Measurements from ENCODE around the gene LEMD1. TPM values are rescaled to one million over a fixed set of nuclear protein-coding genes. Genes with fewer than 3 reads are reported as not detected.

LEMD1 gene
- polyA plus RNA-seq (2012; ENCODE audit: insufficient read length, low read depth): not detected

GRCh38 chr1:205421798-205422197 is at the start of gene LEMD1:
Gene LEMD1, minus strand, starts transcription at chr1:205422056. Its CDS starts 1,520 bp downstream, at chr1:205420536.
- TF ChIP-seq SIN3A (IDR thresholded peaks at IDR 0.05; ENCODE audit: borderline replicate concordance, insufficient read depth, low read length): no peak
- no peak for TF ChIP-seq FOXP2 (optimal IDR thresholded peaks at IDR 0.05; ENCODE audit: borderline replicate concordance, extremely low read depth, extremely low read length, insufficient read depth)
- no peak for TF ChIP-seq REST (IDR thresholded peaks at IDR 0.05; ENCODE audit: insufficient read depth in 1 of 2, low read depth in 2 of 2, low read length in 2 of 2)
- TF ChIP-seq TAF1 (IDR thresholded peaks at IDR 0.05; ENCODE audit: borderline replicate concordance, insufficient read depth, low read length): no peak
- TF ChIP-seq POLR2AphosphoS5 (IDR thresholded peaks at IDR 0.05; ENCODE audit: low read depth, low read length): no peak

- TF ChIP-seq SIN3A (IDR thresholded peaks at IDR 0.05; ENCODE audit: borderline replicate concordance, insufficient read depth, low read length): no peak
- TF ChIP-seq TAF1 (IDR thresholded peaks at IDR 0.05; ENCODE audit: borderline replicate concordance, insufficient read depth, low read length): no peak
- TF ChIP-seq REST (IDR thresholded peaks at IDR 0.05; ENCODE audit: insufficient read depth in 1 of 2, low read depth in 2 of 2, low read length in 2 of 2): no peak
- TF ChIP-seq POLR2AphosphoS5 (IDR thresholded peaks at IDR 0.05; ENCODE audit: low read depth, low read length): no peak
- TF ChIP-seq FOXP2 (optimal IDR thresholded peaks at IDR 0.05; ENCODE audit: borderline replicate concordance, extremely low read depth, extremely low read length, insufficient read depth): no peak
Observed at GRCh38 chr1:205470131-205470530, 48.3 kb upstream of the LEMD1 start.

- TF ChIP-seq TAF1 (IDR thresholded peaks at IDR 0.05; ENCODE audit: borderline replicate concordance, insufficient read depth, low read length) (no peak), POLR2AphosphoS5 (IDR thresholded peaks at IDR 0.05; ENCODE audit: low read depth, low read length) (no peak), FOXP2 (optimal IDR thresholded peaks at IDR 0.05; ENCODE audit: borderline replicate concordance, extremely low read depth, extremely low read length, insufficient read depth) (no peak), REST (IDR thresholded peaks at IDR 0.05; ENCODE audit: insufficient read depth in 1 of 2, low read depth in 2 of 2, low read length in 2 of 2) (no peak), SIN3A (IDR thresholded peaks at IDR 0.05; ENCODE audit: borderline replicate concordance, insufficient read depth, low read length) (no peak)
Observed at GRCh38 chr1:205466595-205467220, 44.9 kb upstream of the LEMD1 start.

- no peak for TF ChIP-seq POLR2AphosphoS5 (IDR thresholded peaks at IDR 0.05; ENCODE audit: low read depth, low read length)
Observed at GRCh38 chr1:205465392-205465791, 43.5 kb upstream of the LEMD1 start.

GRCh38 chr1:205458777-205459566 is 37.1 kb upstream of the LEMD1 start:
- TF ChIP-seq SIN3A (IDR thresholded peaks at IDR 0.05; ENCODE audit: borderline replicate concordance, insufficient read depth, low read length): no peak
- peak; percentile 94 to 97 for TF ChIP-seq REST (IDR thresholded peaks at IDR 0.05; ENCODE audit: insufficient read depth in 1 of 2, low read depth in 2 of 2, low read length in 2 of 2)
